ENCODE measurements around the gene AGFG1.

AGFG1 gene

GRCh38 chr2:227471924-227472264 is at the start of gene AGFG1:
Gene AGFG1 (plus strand): TSS chr2:227472156. CDS start chr2:227472422, 266 bp downstream.
- in situ Hi-C loops (cut with HindIII; ENCODE audit: low sequenced_read_pairs): no loop called here
- DNase-seq (ENCODE audit: low read depth, low spot score): peak; percentile 83
- peak; percentile 100 for TF ChIP-seq CTCF (IDR thresholded peaks at IDR 0.05; ENCODE audit: low read depth, low read length)

GRCh38 chr2:227423656-227424499 is 48.1 kb upstream of the AGFG1 start:
- no peak for DNase-seq (ENCODE audit: low read depth, low spot score)
- H3K4me3 ChIP-seq (ENCODE audit: low read depth, low read length): no peak overlapping the region
- in situ Hi-C loops (cut with HindIII; ENCODE audit: low sequenced_read_pairs): no loop called here
- no peak for TF ChIP-seq CTCF (IDR thresholded peaks at IDR 0.05; ENCODE audit: low read depth, low read length)

More at GRCh38 chr2:227471924-227472264, at the start of gene AGFG1:
- H3K4me3 ChIP-seq (ENCODE audit: low read depth, low read length): peak within 1 kb of the TSS; percentile 78

- no peak for DNase-seq (ENCODE audit: low read depth, low spot score)
- in situ Hi-C loops (cut with HindIII; ENCODE audit: low sequenced_read_pairs): no loop called here
- no peak overlapping the region for H3K4me3 ChIP-seq (ENCODE audit: low read depth, low read length)
- no peak for TF ChIP-seq CTCF (IDR thresholded peaks at IDR 0.05; ENCODE audit: low read depth, low read length)
Measured at GRCh38 chr2:227428731-227429285, 43.1 kb upstream of the AGFG1 start.

GRCh38 chr2:227430639-227431038 is 41.3 kb upstream of the AGFG1 start:
- no peak overlapping the region for H3K4me3 ChIP-seq (ENCODE audit: low read depth, low read length)
- DNase-seq (ENCODE audit: low read depth, low spot score): no peak
- in situ Hi-C loops (cut with HindIII; ENCODE audit: low sequenced_read_pairs): no loop called here
- TF ChIP-seq CTCF (IDR thresholded peaks at IDR 0.05; ENCODE audit: low read depth, low read length): no peak

- in situ Hi-C loops (cut with HindIII; ENCODE audit: low sequenced_read_pairs): no loop called here
- DNase-seq (ENCODE audit: low read depth, low spot score): no peak
- H3K4me3 ChIP-seq (ENCODE audit: low read depth, low read length): no peak overlapping the region
- no peak for TF ChIP-seq CTCF (IDR thresholded peaks at IDR 0.05; ENCODE audit: low read depth, low read length)
Measured at GRCh38 chr2:227433171-227433570, 38.8 kb upstream of the AGFG1 start.

GRCh38 chr2:227436436-227437174 is 35.4 kb upstream of the AGFG1 start:
- in situ Hi-C loops (cut with HindIII; ENCODE audit: low sequenced_read_pairs): no loop called here
- no peak for TF ChIP-seq CTCF (IDR thresholded peaks at IDR 0.05; ENCODE audit: low read depth, low read length)
- H3K4me3 ChIP-seq (ENCODE audit: low read depth, low read length): no peak overlapping the region
- no peak for DNase-seq (ENCODE audit: low read depth, low spot score)

Measured in astrocyte of the spinal cord (primary cell).